Right lobe of liver (tissue), 4 donors: ENCODE results near the gene ALDH4A1.

Experiments used
- CTCF ChIP-seq, 4 donors: fragments of 200-600 bp in 3 of 4; fragments of 450-650 bp in 1 of 4; IDR thresholded peaks; one replicate each; pipeline versions ENCODE4 v1.5.1 to v1.8.0; 2016 to 2022; ENCODE audit warnings: antibody characterized with exemption in 4 of 4, mild to moderate bottlenecking in 2 of 4
- POLR2A ChIP-seq: fragments of 450-650 bp; IDR thresholded peaks from one replicate; pipeline ENCODE4 v1.6.1; 2017; ENCODE audit warnings: antibody characterized with exemption, mild to moderate bottlenecking
- donor health status: DM: no; HTN: no; CAD: no.
- donor health status: DM: no; HTN: no; CAD: no.
- donor health status: DM: no; HTN: yes; CAD: no.

GRCh38 chr1:18886003-18886335 lies 16.4 kb downstream of the ALDH4A1 start:
- TF ChIP-seq CTCF (IDR thresholded peaks at IDR 0.05) (no peak), POLR2A (no peak)
